HEK293 (cell line): ENCODE results near the gene NATD1.
A peak's percentile ranks its signal among the peaks of the same experiment; 100 is the strongest.

Experiments
- ATF2 ChIP-seq: fragments of 450-650 bp; formaldehyde crosslinking; IDR thresholded peaks from 2 replicates; pipeline ENCODE4 v1.5.1; 2016; ENCODE audit warnings: missing biosample characterization, missing genetic modification characterization, low read depth
- CTCF ChIP-seq: fragments of 450-650 bp; formaldehyde crosslinking; IDR thresholded peaks from 2 replicates; pipeline ENCODE4 v1.5.1; 2016; ENCODE audit warnings: missing biosample characterization, missing genetic modification characterization
- EGR2 ChIP-seq: fragments of 450-650 bp; formaldehyde crosslinking; IDR thresholded peaks from 2 replicates; pipeline ENCODE4 v1.5.1; 2016; ENCODE audit warnings: low read depth, missing biosample characterization, missing genetic modification characterization
- ELK4 ChIP-seq: IDR thresholded peaks from 2 replicates; pipeline ENCODE4 v1.6.1; 2011; ENCODE audit warnings: mild to moderate bottlenecking, low read depth, low read length, borderline replicate concordance
- KLF7 ChIP-seq: fragments of 450-650 bp; formaldehyde crosslinking; IDR thresholded peaks from 2 replicates; pipeline ENCODE4 v1.5.1; 2016; ENCODE audit warnings: missing biosample characterization, missing genetic modification characterization, borderline replicate concordance
- MEIS1 ChIP-seq: sonication (generic); formaldehyde crosslinking; IDR thresholded peaks from 2 replicates; pipeline ENCODE4 v1.8.1; 2022; ENCODE audit warnings: missing genetic modification reagents, mild to moderate bottlenecking, borderline replicate concordance
- OVOL3 ChIP-seq: fragments of 450-650 bp; formaldehyde crosslinking; IDR thresholded peaks from 2 replicates; pipeline ENCODE4 v1.5.1; 2016; ENCODE audit warnings: missing biosample characterization, missing genetic modification characterization
- PATZ1 ChIP-seq: fragments of 450-650 bp; formaldehyde crosslinking; IDR thresholded peaks from 2 replicates; pipeline ENCODE4 v1.5.1; 2016; ENCODE audit warnings: missing biosample characterization, missing genetic modification characterization
- TCF7L2 ChIP-seq: IDR thresholded peaks from 2 replicates; pipeline ENCODE4 v1.6.1; 2011; ENCODE audit warnings: low read depth, mild to moderate bottlenecking, inconsistent platforms, low read length, moderate library complexity, borderline replicate concordance
- TSHZ1 ChIP-seq: fragments of 450-650 bp; formaldehyde crosslinking; IDR thresholded peaks from 2 replicates; pipeline ENCODE4 v1.5.1; 2016; ENCODE audit warnings: missing biosample characterization, missing genetic modification characterization, borderline replicate concordance
- ZBTB11 ChIP-seq: fragments of 450-650 bp; formaldehyde crosslinking; conservative IDR thresholded peaks from 2 replicates; pipeline ENCODE4 v1.5.1; 2016; ENCODE audit warnings: low read depth, missing biosample characterization, missing genetic modification characterization
- ZBTB8A ChIP-seq: fragments of 450-650 bp; formaldehyde crosslinking; IDR thresholded peaks from 2 replicates; pipeline ENCODE4 v1.5.1; 2016; ENCODE audit warnings: missing biosample characterization, missing genetic modification characterization
- ZFP41 ChIP-seq: fragments of 450-650 bp; formaldehyde crosslinking; IDR thresholded peaks from 2 replicates; pipeline ENCODE4 v1.5.1; 2016; ENCODE audit warnings: missing biosample characterization, missing genetic modification characterization, borderline replicate concordance
- ZFP69B ChIP-seq: fragments of 450-650 bp; formaldehyde crosslinking; IDR thresholded peaks from 2 replicates; pipeline ENCODE4 v1.5.1; 2016; ENCODE audit warnings: missing biosample characterization, missing genetic modification characterization
- ZNF2 ChIP-seq: fragments of 450-650 bp; formaldehyde crosslinking; IDR thresholded peaks from 2 replicates; pipeline ENCODE4 v1.5.1; 2016; ENCODE audit warnings: missing biosample characterization, missing genetic modification characterization
- ZNF221 ChIP-seq: fragments of 450-650 bp; formaldehyde crosslinking; IDR thresholded peaks from 2 replicates; pipeline ENCODE4 v1.5.1; 2017; ENCODE audit warnings: missing biosample characterization, missing genetic modification characterization, borderline replicate concordance
- ZNF302 ChIP-seq: fragments of 450-650 bp; formaldehyde crosslinking; IDR thresholded peaks from 2 replicates; pipeline ENCODE4 v1.5.1; 2016; ENCODE audit warnings: missing biosample characterization, missing genetic modification characterization, low read depth
- ZNF350 ChIP-seq: fragments of 450-650 bp; formaldehyde crosslinking; IDR thresholded peaks from 2 replicates; pipeline ENCODE4 v1.5.0; 2017; ENCODE audit warnings: missing biosample characterization, mild to moderate bottlenecking, missing genetic modification characterization
- ZNF514 ChIP-seq: fragments of 450-650 bp; formaldehyde crosslinking; IDR thresholded peaks from 2 replicates; pipeline ENCODE4 v1.5.1; 2016; ENCODE audit warnings: missing biosample characterization, missing genetic modification characterization
- ZNF530 ChIP-seq: fragments of 450-650 bp; formaldehyde crosslinking; IDR thresholded peaks from 2 replicates; pipeline ENCODE4 v1.5.1; 2016; ENCODE audit warnings: low read depth, missing biosample characterization, missing genetic modification characterization
- ZNF585B ChIP-seq: fragments of 450-650 bp; formaldehyde crosslinking; IDR thresholded peaks from 2 replicates; pipeline ENCODE4 v1.5.1; 2016; ENCODE audit warnings: missing biosample characterization, missing genetic modification characterization
- ZNF600 ChIP-seq: fragments of 450-650 bp; formaldehyde crosslinking; IDR thresholded peaks from 2 replicates; pipeline ENCODE4 v1.5.1; 2016; ENCODE audit warnings: missing biosample characterization, missing genetic modification characterization
- ZNF624 ChIP-seq: fragments of 450-650 bp; formaldehyde crosslinking; IDR thresholded peaks from 2 replicates; pipeline ENCODE4 v1.5.1; 2017; ENCODE audit warnings: missing biosample characterization, missing genetic modification characterization
- ZNF670 ChIP-seq: fragments of 450-650 bp; formaldehyde crosslinking; IDR thresholded peaks from 2 replicates; pipeline ENCODE4 v1.5.1; 2016; ENCODE audit warnings: missing biosample characterization, missing genetic modification characterization, low read depth
- ZNF704 ChIP-seq: fragments of 450-650 bp; formaldehyde crosslinking; IDR thresholded peaks from 2 replicates; pipeline ENCODE4 v1.5.1; 2016; ENCODE audit warnings: missing biosample characterization, missing genetic modification characterization
- ZNF76 ChIP-seq: fragments of 450-650 bp; formaldehyde crosslinking; IDR thresholded peaks from 2 replicates; pipeline ENCODE4; 2016; ENCODE audit warnings: low read depth, missing biosample characterization, missing genetic modification characterization, borderline replicate concordance

NATD1 gene

GRCh38 chr17:21280081-21280518 is 26.9 kb upstream of the NATD1 start (continued):
- no peak for TF ChIP-seq ELK4
- peak; percentile 32; the same call in 1 of the 2 replicates for TF ChIP-seq ZFP69B (tag by site-specific recombination)
- TF ChIP-seq CTCF (tag by site-specific recombination): peak; percentile 98
- TF ChIP-seq ZNF670 (tag by site-specific recombination): no peak
- no peak for TF ChIP-seq OVOL3 (tag by site-specific recombination)
- TF ChIP-seq KLF7 (tag by site-specific recombination): no peak
- no peak for TF ChIP-seq ZNF514 (tag by site-specific recombination)
- TF ChIP-seq ZFP41: no peak
- TF ChIP-seq ZNF530 (tag by site-specific recombination): no peak
- TF ChIP-seq ZNF2 (tag by site-specific recombination): peak; percentile 98
- no peak for TF ChIP-seq ZNF302 (tag by site-specific recombination)
- peak; percentile 28; the same call in 1 of the 2 replicates for TF ChIP-seq PATZ1 (tag by site-specific recombination)
- no peak for TF ChIP-seq ZNF221 (tag by site-specific recombination)
- no peak; the same call in 1 of the 2 replicates for TF ChIP-seq ZNF76 (tag by site-specific recombination)
- TF ChIP-seq MEIS1: no peak
- TF ChIP-seq ZNF350 (tag by site-specific recombination): no peak
- no peak for TF ChIP-seq ZNF624 (tag by site-specific recombination)
- TF ChIP-seq ZBTB8A (tag by site-specific recombination): no peak
- no peak for TF ChIP-seq ATF2 (tag by site-specific recombination)
- TF ChIP-seq ZNF600 (tag by site-specific recombination): no peak
- TF ChIP-seq ZBTB11: no peak
- TF ChIP-seq TCF7L2: no peak
- no peak for TF ChIP-seq EGR2 (tag by site-specific recombination)
- TF ChIP-seq TSHZ1 (tag by site-specific recombination): no peak
- no peak for TF ChIP-seq ZNF585B (tag by site-specific recombination)
- TF ChIP-seq ZNF704 (tag by site-specific recombination): no peak
